Sigmoid colon (tissue), 7 donors: ENCODE results near the gene NCF4. TPM values are rescaled to one million over a fixed set of nuclear protein-coding genes. Genes with fewer than 3 reads are reported as not detected.

Experiments used
- DNase-seq: peaks from one replicate; pipeline ENCODE4 v3.0.0-alpha.2; 2019
- H3K27ac ChIP-seq, 4 donors: fragments of 200-600 bp; sonication (generic); one replicate each; pipeline ENCODE4 v1.5.1; 2016 to 2019; ENCODE audit warnings: mild to moderate bottlenecking in 1 of 4
- H3K27me3 ChIP-seq, 3 donors: fragments of 200-600 bp; sonication (generic); one replicate each; pipeline ENCODE4 v1.5.1; 2019; ENCODE audit warnings: mild to moderate bottlenecking in 1 of 3
- H3K36me3 ChIP-seq, 4 donors: fragments of 200-600 bp; sonication (generic); one replicate each; pipeline ENCODE4 v1.5.1; 2016 to 2019
- H3K4me1 ChIP-seq, 4 donors: fragments of 200-600 bp; sonication (generic); one replicate each; pipeline ENCODE4 v1.5.1; 2017 to 2019
- H3K4me3 ChIP-seq, 4 donors: fragments of 200-600 bp; sonication (generic); one replicate each; pipeline ENCODE4 v1.5.1; 2017 to 2019; ENCODE audit warnings: mild to moderate bottlenecking in 2 of 4, moderate library complexity in 1 of 4
- H3K9me3 ChIP-seq, 4 donors: fragments of 200-600 bp in 3 of 4; sonication (generic) in 3 of 4; one replicate each; pipeline versions ENCODE4 v1.5.1 to v1.6.1; 2013 to 2019
- EP300 ChIP-seq, 4 donors: sonication (generic); formaldehyde crosslinking; IDR thresholded peaks; one replicate each; pipeline ENCODE4 v1.6.1; 2017; ENCODE audit warnings: antibody characterized with exemption in 4 of 4
- POLR2A ChIP-seq, 2 donors: fragments of 450-650 bp; IDR thresholded peaks; one replicate each; pipeline ENCODE4 v1.6.1; 2016; ENCODE audit warnings: antibody characterized with exemption in 2 of 2, mild to moderate bottlenecking in 2 of 2, moderate library complexity in 2 of 2
- POLR2AphosphoS5 ChIP-seq, 4 donors: sonication (generic); formaldehyde crosslinking; IDR thresholded peaks; one replicate each; pipeline ENCODE4 v1.6.1; 2017; ENCODE audit warnings: antibody characterized with exemption in 4 of 4
- WGBS, 2 donors: extraction: QIAGEN DNeasy Blood & Tissue Kit; methylation state at CpG; one replicate each; pipeline ENCODE4 v1.1.7; 2013; 5-methylcytosine and 5-hydroxymethylcytosine counted together
- intact Hi-C: fragments of 100-400 bp; cut with DNase I; formaldehyde crosslinking; loops from one replicate; pipeline ENCODE4 v1.15.1; 2023
- polyA plus RNA-seq, 3 donors: library from polyadenylated mRNA; stranded (reverse); fragments of 200-250 nt; gene quantifications; one replicate each; pipeline ENCODE4 v1.2.3, GENCODE V29; 2013
- total RNA-seq, 4 donors: library from RNA; depleted of rRNA; stranded (reverse); fragments of >200 nt; gene quantifications; one replicate each; pipeline ENCODE4 v1.1.0, GENCODE V29; 2016
- TF ChIP-seq, protein P1 (sequence below), 4 experiments: fragments of 450-650 bp in 3 of 4; fragments of 200-600 bp in 1 of 4; IDR thresholded peaks; one replicate each; pipeline ENCODE4 v1.5.1; 2016 to 2019; ENCODE audit warnings: antibody characterized with exemption in 4 of 4, mild to moderate bottlenecking in 3 of 4, moderate library complexity in 2 of 4
- donor health status: healthy with polysubstance abuse.
- donor health status: Bipolar disorder and iron deficiency.
- donor health status: healthy.

Gene NCF4
- total and polyA plus RNA-seq, 7 donors, result 13.5 to 35.8 (median 19.3) TPM

DNA sequence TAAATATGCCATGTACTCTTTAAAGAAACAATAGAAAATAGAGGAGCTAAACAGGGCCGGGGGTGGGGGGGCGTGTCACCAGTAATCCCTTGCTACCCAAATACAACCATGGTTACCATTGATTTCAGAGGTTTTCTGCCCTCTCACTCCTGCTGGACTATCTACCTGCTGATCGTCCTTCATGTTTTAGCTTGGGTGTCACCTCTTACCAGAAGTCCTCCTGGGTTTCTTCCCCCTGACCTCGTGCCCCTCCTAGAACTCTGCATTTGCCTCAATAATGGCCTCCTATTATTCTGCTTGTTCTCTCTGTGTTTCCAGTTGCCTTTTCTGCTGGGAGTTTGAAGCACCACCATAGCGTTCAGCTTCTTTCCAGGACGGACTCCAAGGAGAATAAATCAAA lies 34.5 kb upstream of the NCF4 start:
- WGBS, 2 donors, result 81 to 82% methylated on average over 6 of the region's 6 CpGs
- H3K27me3 ChIP-seq, result no peaks in the 10 kb centered on the region
- intact Hi-C loops, result no loop called here

DNA sequence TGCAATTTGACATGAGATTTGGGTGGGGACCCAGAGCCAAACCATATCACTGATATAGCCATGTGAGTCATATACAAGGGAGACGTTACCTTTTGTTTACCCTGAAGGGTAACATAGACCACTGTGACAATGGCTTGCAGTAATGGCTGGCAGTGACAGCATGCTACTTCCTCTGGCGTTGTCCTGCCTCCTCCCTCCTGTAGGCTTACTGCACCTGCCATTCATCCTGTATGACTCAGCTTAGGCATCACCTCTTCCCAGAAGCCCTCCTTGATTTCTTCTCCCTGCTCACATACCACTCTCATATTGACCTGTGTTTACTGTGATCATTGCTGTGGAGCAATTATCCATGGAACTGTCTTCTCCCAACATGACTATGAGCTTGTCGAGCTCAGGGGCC lies 32.0 kb upstream of the NCF4 start:
- intact Hi-C loops, result no loop called here
- Histone ChIP-seq H3K36me3 (no peaks in the 10 kb centered on the region), H3K4me1 (peaks cover 0 to 12% (median 5%) of the 10 kb centered on the region in 4 donors), H3K9me3 (no peaks in the 10 kb centered on the region), H3K27me3 (no peaks in the 10 kb centered on the region), H3K27ac (no peak overlapping the region), H3K4me3 (no peak overlapping the region)
- no peak for DNase-seq
- WGBS, 2 donors, result 40 to 59% methylated on average over 3 of the region's 3 CpGs
- TF ChIP-seq POLR2A (IDR thresholded peaks at IDR 0.05) (no peak), POLR2AphosphoS5 (IDR thresholded peaks at IDR 0.05) (no peak), EP300 (IDR thresholded peaks at IDR 0.05) (no peak)
- TF ChIP-seq, protein P1, sequence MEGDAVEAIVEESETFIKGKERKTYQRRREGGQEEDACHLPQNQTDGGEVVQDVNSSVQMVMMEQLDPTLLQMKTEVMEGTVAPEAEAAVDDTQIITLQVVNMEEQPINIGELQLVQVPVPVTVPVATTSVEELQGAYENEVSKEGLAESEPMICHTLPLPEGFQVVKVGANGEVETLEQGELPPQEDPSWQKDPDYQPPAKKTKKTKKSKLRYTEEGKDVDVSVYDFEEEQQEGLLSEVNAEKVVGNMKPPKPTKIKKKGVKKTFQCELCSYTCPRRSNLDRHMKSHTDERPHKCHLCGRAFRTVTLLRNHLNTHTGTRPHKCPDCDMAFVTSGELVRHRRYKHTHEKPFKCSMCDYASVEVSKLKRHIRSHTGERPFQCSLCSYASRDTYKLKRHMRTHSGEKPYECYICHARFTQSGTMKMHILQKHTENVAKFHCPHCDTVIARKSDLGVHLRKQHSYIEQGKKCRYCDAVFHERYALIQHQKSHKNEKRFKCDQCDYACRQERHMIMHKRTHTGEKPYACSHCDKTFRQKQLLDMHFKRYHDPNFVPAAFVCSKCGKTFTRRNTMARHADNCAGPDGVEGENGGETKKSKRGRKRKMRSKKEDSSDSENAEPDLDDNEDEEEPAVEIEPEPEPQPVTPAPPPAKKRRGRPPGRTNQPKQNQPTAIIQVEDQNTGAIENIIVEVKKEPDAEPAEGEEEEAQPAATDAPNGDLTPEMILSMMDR (IDR thresholded peaks at IDR 0.05), result no peak

More for the DNA sequence above, 34.5 kb upstream of the NCF4 start:
- no peaks in the 10 kb centered on the region for H3K36me3 ChIP-seq
- H3K4me1 ChIP-seq, result peaks cover 0 to 12% (median 5%) of the 10 kb centered on the region in 4 donors
- TF ChIP-seq POLR2A (IDR thresholded peaks at IDR 0.05) (no peak), POLR2AphosphoS5 (IDR thresholded peaks at IDR 0.05) (no peak), EP300 (IDR thresholded peaks at IDR 0.05) (no peak)
- TF ChIP-seq, protein P1 (IDR thresholded peaks at IDR 0.05), result no peak
- no peaks in the 10 kb centered on the region for H3K9me3 ChIP-seq
- DNase-seq, result no peak
- H3K27ac ChIP-seq, result no peak overlapping the region
- H3K4me3 ChIP-seq, result no peak overlapping the region

DNA sequence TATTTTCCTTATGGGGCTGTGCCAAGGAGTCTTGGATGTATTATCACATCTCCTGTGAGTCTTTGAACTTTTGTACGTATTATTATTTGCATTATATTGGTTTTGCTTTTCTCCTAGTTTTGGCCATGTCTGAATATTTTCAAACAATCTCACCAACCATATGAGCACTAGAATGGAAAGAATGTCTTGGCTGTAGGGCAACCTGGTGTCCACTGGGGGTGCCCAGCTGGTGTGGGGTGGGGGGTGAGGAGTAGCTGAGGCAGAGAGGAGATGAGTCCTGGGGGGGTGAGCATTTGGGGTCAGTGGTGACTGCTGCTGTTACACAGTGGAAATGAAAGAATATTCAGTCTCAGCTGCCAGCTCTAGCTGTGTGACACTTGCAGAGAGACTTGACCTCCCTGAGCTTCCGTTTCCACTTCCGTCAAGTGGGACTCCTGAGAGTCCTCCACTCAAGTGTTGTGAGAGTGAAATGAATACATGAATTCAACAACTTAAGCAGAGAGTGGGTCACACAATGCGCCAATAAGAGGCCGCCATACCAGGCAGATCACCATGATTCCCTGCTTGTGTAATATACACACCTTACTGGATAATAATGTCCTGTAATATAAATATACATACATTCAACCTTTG lies 31.3 kb upstream of the NCF4 start:
- Histone ChIP-seq H3K27ac (no peak overlapping the region), H3K4me3 (no peak overlapping the region), H3K4me1 (peaks cover 0 to 12% (median 5%) of the 10 kb centered on the region in 4 donors), H3K27me3 (no peaks in the 10 kb centered on the region), H3K9me3 (no peaks in the 10 kb centered on the region), H3K36me3 (no peaks in the 10 kb centered on the region)
- intact Hi-C loops, result no loop called here
- TF ChIP-seq, protein P1 (IDR thresholded peaks at IDR 0.05), result no peak
- TF ChIP-seq POLR2A (IDR thresholded peaks at IDR 0.05) (no peak), POLR2AphosphoS5 (IDR thresholded peaks at IDR 0.05) (no peak), EP300 (IDR thresholded peaks at IDR 0.05) (no peak)
- no peak for DNase-seq
- WGBS, 2 donors, result 70 to 86% methylated on average over 5 of the region's 5 CpGs

DNA sequence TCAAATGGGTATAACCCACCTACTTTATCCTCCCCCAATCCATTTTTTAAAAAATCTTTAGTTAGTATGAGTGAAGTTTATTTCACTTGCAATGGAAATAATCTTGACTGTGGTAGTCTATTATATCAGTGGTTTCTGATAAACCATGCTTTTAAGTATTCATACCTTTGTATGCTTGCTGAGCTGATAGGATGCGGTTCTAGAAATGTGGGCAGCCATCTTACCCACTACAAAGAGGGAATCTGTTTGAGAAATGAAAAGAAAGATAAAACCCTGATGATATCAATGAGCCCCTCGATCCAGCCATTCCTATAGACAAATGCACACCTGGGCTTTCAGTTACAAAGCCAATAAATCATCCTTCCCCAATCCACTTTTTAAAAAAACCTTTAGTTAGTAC lies 30.2 kb upstream of the NCF4 start:
- H3K4me1 ChIP-seq, result peaks cover 0 to 12% (median 5%) of the 10 kb centered on the region in 4 donors
- H3K27me3 ChIP-seq, result no peaks in the 10 kb centered on the region
- H3K4me3 ChIP-seq, result no peak overlapping the region
- no peak overlapping the region for H3K27ac ChIP-seq
- no peaks in the 10 kb centered on the region for H3K9me3 ChIP-seq
- DNase-seq, result no peak
- TF ChIP-seq EP300 (IDR thresholded peaks at IDR 0.05), result no peak
- no peak for TF ChIP-seq POLR2AphosphoS5 (IDR thresholded peaks at IDR 0.05)
- TF ChIP-seq, protein P1 (IDR thresholded peaks at IDR 0.05), result no peak
- no peak for TF ChIP-seq POLR2A (IDR thresholded peaks at IDR 0.05)
- H3K36me3 ChIP-seq, result no peaks in the 10 kb centered on the region
- intact Hi-C loops, result no loop called here
- 66 to 75% methylated on average over 2 of the region's 2 CpGs for WGBS, 2 donors

DNA sequence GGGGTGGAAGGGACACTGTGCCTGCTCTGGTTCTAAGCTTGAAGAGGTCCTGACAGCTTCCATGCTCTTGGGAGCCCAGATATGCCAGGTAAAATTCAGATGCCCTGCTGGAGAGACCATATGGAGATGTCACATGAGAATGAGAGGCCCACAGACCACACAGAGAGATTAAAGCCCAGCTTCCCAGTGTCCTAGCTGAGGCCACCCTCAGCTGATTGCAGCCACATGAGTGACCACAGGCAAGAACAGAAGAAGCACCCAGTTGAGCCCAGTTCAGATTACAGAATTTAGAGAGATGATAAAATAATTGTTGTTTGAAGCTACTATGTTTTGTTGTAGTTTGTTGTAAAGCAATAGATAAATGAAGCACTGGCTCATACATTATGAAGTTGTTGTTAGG lies 29.6 kb upstream of the NCF4 start:
- Histone ChIP-seq H3K9me3 (no peaks in the 10 kb centered on the region), H3K4me3 (no peak overlapping the region), H3K4me1 (peaks cover 0 to 9% (median 4%) of the 10 kb centered on the region in 4 donors), H3K27ac (no peak overlapping the region), H3K36me3 (no peaks in the 10 kb centered on the region), H3K27me3 (no peaks in the 10 kb centered on the region)
- TF ChIP-seq POLR2A (IDR thresholded peaks at IDR 0.05) (no peak), EP300 (IDR thresholded peaks at IDR 0.05) (no peak), POLR2AphosphoS5 (IDR thresholded peaks at IDR 0.05) (no peak)
- TF ChIP-seq, protein P1 (IDR thresholded peaks at IDR 0.05), result no peak
- no peak for DNase-seq
- intact Hi-C loops, result no loop called here
